ENCODE measurements around the gene PHACTR2. TPM values are rescaled to one million over a fixed set of nuclear protein-coding genes. Genes with fewer than 3 reads are reported as not detected.
"Not testable (repeated sequence)": the region's sequence is repeated elsewhere in the genome, so short reads cannot be mapped to it uniquely, and the experiment has no call there.

PHACTR2 gene
- total RNA-seq, 5 donors from 2014 or later (not counting 1 experiment from before 2014, with no cell fraction given), result 31.9 to 50.3 (median 36.7) TPM

GRCh38 chr6:143844006-143844405, 166.2 kb downstream of the PHACTR2 start:
- H3K27me3 Mint-ChIP-seq, result no peaks in the 10 kb centered on the region
- peak overlapping the region; percentile 90 to 93 (median 91) for H3K4me3 Mint-ChIP-seq
- Histone ChIP-seq H3K27ac (ENCODE audit: low read length) (peak overlapping the region; percentile 96), H3K4me1 (ENCODE audit: control insufficient read depth in 1 of 2, extremely low read depth in 1 of 2, insufficient read depth in 2 of 2, low read length in 2 of 2) (peaks cover 12 to 18% of the 10 kb centered on the region in 2 experiments), H3K27me3 (replicated peaks in 1 of 2; ENCODE audit: control insufficient read depth in 2 of 2, extremely low read depth in 1 of 2, insufficient read depth in 2 of 2, low read length in 1 of 2) (no peaks in the 10 kb centered on the region), H3K4me3 (ENCODE audit: control insufficient read depth in 1 of 2, extremely low read depth in 1 of 2, low read length in 1 of 2) (peak overlapping the region; percentile 83 to 92), H3K9me3 (no peaks in the 10 kb centered on the region), H3K36me3 (ENCODE audit: control insufficient read depth in 2 of 2, extremely low read depth in 1 of 2, insufficient read depth in 1 of 2, low read length in 1 of 2) (peaks cover 3 to 41% of the 10 kb centered on the region in 2 donors)
- ChIA-PET POLR2A (interaction anchor here in 1 of 2 donors (0.6 to 1.5 kb wide), 2 partner anchors 8 to 394 kb away, joined by 3 to 4 read pairs; partner anchors contain the start of genes ADAT2 and PEX3), CTCF (interaction anchor here (0.6 to 2.0 kb wide), 6 partner anchors 171 to 1699 kb away, joined by 3 to 17 read pairs (median 4); no protein-coding TSS in a partner anchor)
- no peaks in the 10 kb centered on the region for H3K9me3 Mint-ChIP-seq
- H3K36me3 Mint-ChIP-seq, result peaks cover 31% of the 10 kb centered on the region
- H3K27ac Mint-ChIP-seq, result peak overlapping the region; percentile 92 to 97
- WGBS (ENCODE audit: insufficient coverage), result 0% methylated on average over 3 of the region's 4 CpGs
- ATAC-seq (replicated peaks in 1 of 4) (no peak), DNase-seq (peak in 2 of 35 experiments; percentile 3 to 27)
- peaks cover 22 to 46% (median 39%) of the 10 kb centered on the region in 3 donors for H3K4me1 Mint-ChIP-seq

- Mint-ChIP-seq H3K27me3 (no peaks in the 10 kb centered on the region), H3K4me1 (peaks cover 31 to 53% (median 44%) of the 10 kb centered on the region in 3 donors), H3K36me3 (peaks cover 42% of the 10 kb centered on the region), H3K27ac (no peak overlapping the region), H3K9me3 (no peaks in the 10 kb centered on the region), H3K4me3 (peak overlapping the region in 2 of 3 donors; percentile 14 to 16)
- ATAC-seq (replicated peaks in 1 of 4) (no peak), DNase-seq (no peak)
- Histone ChIP-seq H3K36me3 (ENCODE audit: control insufficient read depth in 2 of 2, extremely low read depth in 1 of 2, insufficient read depth in 1 of 2, low read length in 1 of 2) (peaks cover 3 to 52% of the 10 kb centered on the region in 2 donors), H3K4me3 (ENCODE audit: control insufficient read depth in 1 of 2, extremely low read depth in 1 of 2, low read length in 1 of 2) (no peak overlapping the region), H3K9me3 (no peaks in the 10 kb centered on the region), H3K4me1 (ENCODE audit: control insufficient read depth in 1 of 2, extremely low read depth in 1 of 2, insufficient read depth in 2 of 2, low read length in 2 of 2) (peaks cover 12 to 18% of the 10 kb centered on the region in 2 experiments), H3K27ac (ENCODE audit: low read length) (no peak overlapping the region), H3K27me3 (replicated peaks in 1 of 2; ENCODE audit: control insufficient read depth in 2 of 2, extremely low read depth in 1 of 2, insufficient read depth in 2 of 2, low read length in 1 of 2) (no peaks in the 10 kb centered on the region)
- WGBS (ENCODE audit: insufficient coverage), result 96% methylated on average over 3 of the region's 5 CpGs
- CTCF ChIA-PET, result no interaction called here
- POLR2A ChIA-PET, result interaction anchor here in 1 of 2 donors (0.6 kb wide), 1 partner anchor 220 kb away, joined by 3 read pairs; no protein-coding TSS in a partner anchor
Measured at GRCh38 chr6:143845033-143845432, 167.3 kb downstream of the PHACTR2 start.

GRCh38 chr6:143851706-143852105, 173.9 kb downstream of the PHACTR2 start:
- H3K9me3 Mint-ChIP-seq; DNase-seq; H3K27me3 ChIP-seq (replicated peaks in 1 of 2; ENCODE audit: control insufficient read depth in 2 of 2, extremely low read depth in 1 of 2, insufficient read depth in 2 of 2, low read length in 1 of 2); H3K27ac Mint-ChIP-seq; H3K4me3 ChIP-seq (ENCODE audit: control insufficient read depth in 1 of 2, extremely low read depth in 1 of 2, low read length in 1 of 2); H3K9me3 ChIP-seq; H3K4me3 Mint-ChIP-seq; H3K27ac ChIP-seq (ENCODE audit: low read length); CTCF ChIA-PET; H3K27me3 Mint-ChIP-seq; ATAC-seq (replicated peaks in 1 of 4); H3K4me1 ChIP-seq (ENCODE audit: control insufficient read depth in 1 of 2, extremely low read depth in 1 of 2, insufficient read depth in 2 of 2, low read length in 2 of 2): not testable (repeated sequence)
- POLR2A ChIA-PET, result interaction anchor here in 1 of 2 donors (0.6 kb wide), 1 partner anchor 8 kb away, joined by 3 read pairs; no protein-coding TSS in a partner anchor
- Mint-ChIP-seq H3K4me1 (peaks cover 47 to 56% (median 50%) of the 10 kb centered on the region in 3 donors), H3K36me3 (peaks cover 94% of the 10 kb centered on the region)
- WGBS (ENCODE audit: insufficient coverage), result 89% methylated on average over 1 of the region's 3 CpGs
- peaks cover 2 to 56% of the 10 kb centered on the region in 2 donors for H3K36me3 ChIP-seq (ENCODE audit: control insufficient read depth in 2 of 2, extremely low read depth in 1 of 2, insufficient read depth in 1 of 2, low read length in 1 of 2)

- ATAC-seq (replicated peaks in 1 of 4); H3K27me3 ChIP-seq (replicated peaks in 1 of 2; ENCODE audit: control insufficient read depth in 2 of 2, extremely low read depth in 1 of 2, insufficient read depth in 2 of 2, low read length in 1 of 2); POLR2A ChIA-PET; DNase-seq; H3K4me1 ChIP-seq (ENCODE audit: control insufficient read depth in 1 of 2, extremely low read depth in 1 of 2, insufficient read depth in 2 of 2, low read length in 2 of 2); H3K27ac ChIP-seq (ENCODE audit: low read length); CTCF ChIA-PET; H3K4me3 ChIP-seq (ENCODE audit: control insufficient read depth in 1 of 2, extremely low read depth in 1 of 2, low read length in 1 of 2); H3K27me3 Mint-ChIP-seq; H3K4me3 Mint-ChIP-seq; H3K9me3 ChIP-seq; H3K27ac Mint-ChIP-seq; H3K9me3 Mint-ChIP-seq: not testable (repeated sequence)
- peaks cover 97% of the 10 kb centered on the region for H3K36me3 Mint-ChIP-seq
- no CpG with 5 or more reads among the region's 1 CpG for WGBS (ENCODE audit: insufficient coverage)
- H3K36me3 ChIP-seq (ENCODE audit: control insufficient read depth in 2 of 2, extremely low read depth in 1 of 2, insufficient read depth in 1 of 2, low read length in 1 of 2), result peaks cover 0 to 57% of the 10 kb centered on the region in 2 donors
- H3K4me1 Mint-ChIP-seq, result peaks cover 34 to 50% (median 37%) of the 10 kb centered on the region in 3 donors
Measured at GRCh38 chr6:143855057-143855456, 177.3 kb downstream of the PHACTR2 start.

- H3K27ac ChIP-seq (ENCODE audit: low read length); H3K4me3 ChIP-seq (ENCODE audit: control insufficient read depth in 1 of 2, extremely low read depth in 1 of 2, low read length in 1 of 2); H3K27ac Mint-ChIP-seq; H3K27me3 ChIP-seq (replicated peaks in 1 of 2; ENCODE audit: control insufficient read depth in 2 of 2, extremely low read depth in 1 of 2, insufficient read depth in 2 of 2, low read length in 1 of 2); CTCF ChIA-PET; H3K4me1 ChIP-seq (ENCODE audit: control insufficient read depth in 1 of 2, extremely low read depth in 1 of 2, insufficient read depth in 2 of 2, low read length in 2 of 2); POLR2A ChIA-PET; DNase-seq; H3K4me3 Mint-ChIP-seq; H3K27me3 Mint-ChIP-seq; ATAC-seq (replicated peaks in 1 of 4); H3K9me3 ChIP-seq; H3K9me3 Mint-ChIP-seq: not testable (repeated sequence)
- WGBS (ENCODE audit: insufficient coverage), result 88% methylated on average over 1 of the region's 6 CpGs
- H3K36me3 Mint-ChIP-seq, result peaks cover 92% of the 10 kb centered on the region
- H3K36me3 ChIP-seq (ENCODE audit: control insufficient read depth in 2 of 2, extremely low read depth in 1 of 2, insufficient read depth in 1 of 2, low read length in 1 of 2), result peaks cover 0 to 58% of the 10 kb centered on the region in 2 donors
- H3K4me1 Mint-ChIP-seq, result peaks cover 31 to 45% (median 35%) of the 10 kb centered on the region in 3 donors
Measured at GRCh38 chr6:143856762-143857161, 179.0 kb downstream of the PHACTR2 start.

- Mint-ChIP-seq H3K36me3 (peaks cover 88% of the 10 kb centered on the region), H3K4me1 (peaks cover 24 to 36% (median 26%) of the 10 kb centered on the region in 3 donors), H3K27me3 (no peaks in the 10 kb centered on the region), H3K4me3 (no peak overlapping the region), H3K9me3 (peaks cover 2 to 7% (median 5%) of the 10 kb centered on the region in 3 donors), H3K27ac (no peak overlapping the region)
- ChIA-PET CTCF (no interaction called here), POLR2A (interaction anchor here in 1 of 2 donors (0.5 kb wide), 1 partner anchor 74 kb away, joined by 3 read pairs; no protein-coding TSS in a partner anchor)
- DNase-seq, result no peak
- 71% methylated on average over 1 of the region's 5 CpGs for WGBS (ENCODE audit: insufficient coverage)
- Histone ChIP-seq H3K27me3 (replicated peaks in 1 of 2; ENCODE audit: control insufficient read depth in 2 of 2, extremely low read depth in 1 of 2, insufficient read depth in 2 of 2, low read length in 1 of 2) (no peaks in the 10 kb centered on the region), H3K4me3 (ENCODE audit: control insufficient read depth in 1 of 2, extremely low read depth in 1 of 2, low read length in 1 of 2) (no peak overlapping the region), H3K4me1 (ENCODE audit: control insufficient read depth in 1 of 2, extremely low read depth in 1 of 2, insufficient read depth in 2 of 2, low read length in 2 of 2) (no peaks in the 10 kb centered on the region), H3K9me3 (peaks cover 4% of the 10 kb centered on the region), H3K27ac (ENCODE audit: low read length) (no peak overlapping the region), H3K36me3 (ENCODE audit: control insufficient read depth in 2 of 2, extremely low read depth in 1 of 2, insufficient read depth in 1 of 2, low read length in 1 of 2) (peaks cover 3 to 63% of the 10 kb centered on the region in 2 donors)
- no peak for ATAC-seq (replicated peaks in 1 of 4)
Measured at GRCh38 chr6:143857651-143858050, 179.9 kb downstream of the PHACTR2 start.

All from T-cell (primary cell).